ENCODE measurements around the gene EPB41.

DNA sequence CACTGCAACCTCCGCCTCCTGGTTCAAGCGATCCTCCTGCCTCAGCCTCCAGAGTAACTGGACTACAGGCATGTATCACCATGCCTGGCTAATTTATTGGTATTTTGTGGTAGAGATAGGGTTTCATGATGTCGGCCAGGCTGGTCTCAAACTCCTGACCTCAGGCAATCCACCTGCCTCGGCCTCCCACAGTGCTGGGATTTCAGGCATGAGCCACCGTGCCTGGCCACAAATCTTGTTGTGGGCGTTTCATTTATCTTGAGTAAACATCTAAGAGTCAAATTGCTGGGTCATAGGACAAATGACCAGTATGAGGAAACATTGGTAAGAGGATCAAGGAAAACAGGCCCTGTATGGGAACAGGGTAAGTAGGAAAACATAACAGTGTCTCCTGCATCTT is 191.5 kb downstream of the EPB41 start:
- TF ChIP-seq POLR2A (IDR thresholded peaks at IDR 0.05) (no peak), POLR2AphosphoS5 (IDR thresholded peaks at IDR 0.05) (no peak), EP300 (IDR thresholded peaks at IDR 0.05) (no peak)
- TF ChIP-seq, protein P1, sequence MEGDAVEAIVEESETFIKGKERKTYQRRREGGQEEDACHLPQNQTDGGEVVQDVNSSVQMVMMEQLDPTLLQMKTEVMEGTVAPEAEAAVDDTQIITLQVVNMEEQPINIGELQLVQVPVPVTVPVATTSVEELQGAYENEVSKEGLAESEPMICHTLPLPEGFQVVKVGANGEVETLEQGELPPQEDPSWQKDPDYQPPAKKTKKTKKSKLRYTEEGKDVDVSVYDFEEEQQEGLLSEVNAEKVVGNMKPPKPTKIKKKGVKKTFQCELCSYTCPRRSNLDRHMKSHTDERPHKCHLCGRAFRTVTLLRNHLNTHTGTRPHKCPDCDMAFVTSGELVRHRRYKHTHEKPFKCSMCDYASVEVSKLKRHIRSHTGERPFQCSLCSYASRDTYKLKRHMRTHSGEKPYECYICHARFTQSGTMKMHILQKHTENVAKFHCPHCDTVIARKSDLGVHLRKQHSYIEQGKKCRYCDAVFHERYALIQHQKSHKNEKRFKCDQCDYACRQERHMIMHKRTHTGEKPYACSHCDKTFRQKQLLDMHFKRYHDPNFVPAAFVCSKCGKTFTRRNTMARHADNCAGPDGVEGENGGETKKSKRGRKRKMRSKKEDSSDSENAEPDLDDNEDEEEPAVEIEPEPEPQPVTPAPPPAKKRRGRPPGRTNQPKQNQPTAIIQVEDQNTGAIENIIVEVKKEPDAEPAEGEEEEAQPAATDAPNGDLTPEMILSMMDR (IDR thresholded peaks at IDR 0.05): no peak
